HG03108 (cell line): ENCODE results near the gene NCLN.
A peak's percentile ranks its signal among the peaks of the same experiment; 100 is the strongest.
"Not testable (repeated sequence)": the region's sequence is repeated elsewhere in the genome, so short reads cannot be mapped to it uniquely, and the experiment has no call there.

Experiments used
- ATAC-seq: cut with Tn5 transposase; IDR thresholded peaks from one replicate; pipeline ENCODE4 v1.9.1; 2021; ENCODE audit warnings: moderate library complexity; ENCODE audit not compliant: unreplicated experiment

Gene NCLN

GRCh38 chr19:3185461-3186159 is at the start of gene NCLN:
Gene NCLN (plus strand): TSS chr19:3185930. CDS start chr19:3186031, 101 bp downstream.
- peak; percentile 71 for ATAC-seq

GRCh38 chr19:3135961-3136683 is 49.6 kb upstream of the NCLN start, which contains the start of gene GNA15:
Gene GNA15 (plus strand): TSS chr19:3136033. CDS start chr19:3136451, 418 bp downstream.
- ATAC-seq, result peak; percentile 36

- no peak for ATAC-seq
Measured at GRCh38 chr19:3136684-3137055, 49.1 kb upstream of the NCLN start.

GRCh38 chr19:3137119-3137518 is 48.6 kb upstream of the NCLN start:
- ATAC-seq, result no peak

GRCh38 chr19:3138268-3138667 is 47.5 kb upstream of the NCLN start:
- ATAC-seq, result no peak

- no peak for ATAC-seq
Measured at GRCh38 chr19:3140667-3141038, 45.1 kb upstream of the NCLN start.

- no peak for ATAC-seq
Measured at GRCh38 chr19:3142292-3142670, 43.4 kb upstream of the NCLN start.

GRCh38 chr19:3142781-3143337 is 42.9 kb upstream of the NCLN start:
- no peak for ATAC-seq

GRCh38 chr19:3145909-3146676 is 39.6 kb upstream of the NCLN start:
- no peak for ATAC-seq

GRCh38 chr19:3146677-3147100 is 39.0 kb upstream of the NCLN start:
- ATAC-seq, result no peak

GRCh38 chr19:3148503-3148902 is 37.2 kb upstream of the NCLN start:
- no peak for ATAC-seq

GRCh38 chr19:3149089-3149488 is 36.6 kb upstream of the NCLN start:
- ATAC-seq, result no peak

GRCh38 chr19:3149526-3150505 is 35.9 kb upstream of the NCLN start:
- ATAC-seq, result no peak

GRCh38 chr19:3150739-3151329 is 34.9 kb upstream of the NCLN start:
- no peak for ATAC-seq

- no peak for ATAC-seq
Measured at GRCh38 chr19:3151563-3152418, 33.9 kb upstream of the NCLN start.

- ATAC-seq, result no peak
Measured at GRCh38 chr19:3152419-3152780, 33.3 kb upstream of the NCLN start.

- ATAC-seq, result no peak
Measured at GRCh38 chr19:3153286-3154230, 32.2 kb upstream of the NCLN start.

- not testable (repeated sequence) for ATAC-seq
Measured at GRCh38 chr19:3154447-3154846, 31.3 kb upstream of the NCLN start.
